ENCODE measurements around the gene CELA2A. TPM values are rescaled to one million over a fixed set of nuclear protein-coding genes. Genes with fewer than 3 reads are reported as not detected.

Gene CELA2A
- not detected in 3 replicates for total RNA-seq

GRCh38 chr1:15456313-15456954 is at the start of gene CELA2A:
Gene CELA2A, plus strand, starts transcription at chr1:15456732. Its CDS starts 22 bp downstream, at chr1:15456754.
- no peak for DNase-seq (ENCODE audit: low spot score in 2 of 2, unreplicated experiment in 2 of 2)
- no peaks in the 10 kb centered on the region for H3K9me3 Mint-ChIP-seq
- H3K27ac Mint-ChIP-seq = no peak within 1 kb of the TSS
- H3K4me3 Mint-ChIP-seq = no peak within 1 kb of the TSS
- peaks cover 22% of the 10 kb centered on the region for H3K4me1 Mint-ChIP-seq
- H3K36me3 Mint-ChIP-seq = no peaks in the 10 kb centered on the region
- TF ChIP-seq CTCF (IDR thresholded peaks at IDR 0.05; ENCODE audit: unreplicated experiment) = no peak
- H3K27me3 Mint-ChIP-seq (ENCODE audit: low read depth) = peaks cover 2% of the 10 kb centered on the region

GRCh38 chr1:15407580-15407979 is 49.0 kb upstream of the CELA2A start:
- Mint-ChIP-seq H3K27me3 (ENCODE audit: low read depth) (peaks cover 39% of the 10 kb centered on the region), H3K36me3 (no peaks in the 10 kb centered on the region), H3K4me3 (no peak overlapping the region), H3K4me1 (peaks cover 27% of the 10 kb centered on the region), H3K9me3 (no peaks in the 10 kb centered on the region), H3K27ac (no peak overlapping the region)
- no peak for DNase-seq (ENCODE audit: low spot score in 2 of 2, unreplicated experiment in 2 of 2)
- TF ChIP-seq CTCF (IDR thresholded peaks at IDR 0.05; ENCODE audit: unreplicated experiment) = no peak

- peaks cover 41% of the 10 kb centered on the region for H3K27me3 Mint-ChIP-seq (ENCODE audit: low read depth)
These were observed 47.6 kb upstream of the CELA2A start for GRCh38 chr1:15408890-15409387.

GRCh38 chr1:15409388-15410222 is 46.9 kb upstream of the CELA2A start, which contains the start of gene EFHD2:
Gene EFHD2, plus strand, starts transcription at chr1:15409888. Its CDS starts 84 bp downstream, at chr1:15409972.
- peak within 1 kb of the TSS; percentile 79 for H3K4me3 Mint-ChIP-seq
- TF ChIP-seq CTCF (IDR thresholded peaks at IDR 0.05; ENCODE audit: unreplicated experiment) = no peak
- peaks cover 27% of the 10 kb centered on the region for H3K4me1 Mint-ChIP-seq
- H3K27ac Mint-ChIP-seq = peak within 1 kb of the TSS; percentile 94
- no peaks in the 10 kb centered on the region for H3K9me3 Mint-ChIP-seq
- peaks cover 43% of the 10 kb centered on the region for H3K27me3 Mint-ChIP-seq (ENCODE audit: low read depth)
- H3K36me3 Mint-ChIP-seq = no peaks in the 10 kb centered on the region
- peak; percentile 66 to 76 for DNase-seq (ENCODE audit: low spot score in 2 of 2, unreplicated experiment in 2 of 2)

More at GRCh38 chr1:15408890-15409387, 47.6 kb upstream of the CELA2A start:
- Mint-ChIP-seq H3K27ac (peak overlapping the region; percentile 94), H3K36me3 (no peaks in the 10 kb centered on the region), H3K4me3 (peak overlapping the region; percentile 76), H3K4me1 (peaks cover 27% of the 10 kb centered on the region), H3K9me3 (no peaks in the 10 kb centered on the region)
- TF ChIP-seq CTCF (IDR thresholded peaks at IDR 0.05; ENCODE audit: unreplicated experiment) = no peak
- DNase-seq (ENCODE audit: low spot score in 2 of 2, unreplicated experiment in 2 of 2) = no peak

- Mint-ChIP-seq H3K4me3 (peak overlapping the region; percentile 79), H3K4me1 (peaks cover 27% of the 10 kb centered on the region), H3K27me3 (ENCODE audit: low read depth) (peaks cover 39% of the 10 kb centered on the region), H3K27ac (peak overlapping the region; percentile 75), H3K36me3 (peaks cover 3% of the 10 kb centered on the region), H3K9me3 (no peaks in the 10 kb centered on the region)
- no peak for DNase-seq (ENCODE audit: low spot score in 2 of 2, unreplicated experiment in 2 of 2)
- TF ChIP-seq CTCF (IDR thresholded peaks at IDR 0.05; ENCODE audit: unreplicated experiment) = no peak
These were observed 46.2 kb upstream of the CELA2A start for GRCh38 chr1:15410223-15410883.

Data from mesothelial cell of epicardium (in vitro differentiated cells).